SU-DHL-6 (cell line): ENCODE results near the gene TUBGCP6.

Source experiments
- CTCF ChIP-seq: fragments of 200-600 bp; sonication (generic); IDR thresholded peaks from one replicate; pipeline ENCODE4 v1.5.1; 2017; ENCODE audit warnings: antibody characterized with exemption, mild to moderate bottlenecking, low read length, moderate library complexity; ENCODE audit not compliant: insufficient read depth, poor library complexity, severe bottlenecking
- EZH2phosphoT487 ChIP-seq: fragments of 200-600 bp; sonication (generic), shearing (Covaris generic); conservative IDR thresholded peaks from 2 replicates; pipeline ENCODE4 v1.6.1; 2018; ENCODE audit warnings: mild to moderate bottlenecking, antibody characterized with exemption, low read length, moderate library complexity, mixed read lengths

- TF ChIP-seq EZH2phosphoT487 (no peak), CTCF (no peak)
These were observed 41.5 kb upstream of the TUBGCP6 start for GRCh38 chr22:50286275-50286674.
